GM19395 (cell line): ENCODE measurements around the gene EPSTI1.

ENCODE experiments used
- ATAC-seq: cut with Tn5 transposase; IDR thresholded peaks from one replicate; pipeline ENCODE4 v1.9.1; 2021; ENCODE audit warnings: mild to moderate bottlenecking, moderate library complexity; ENCODE audit not compliant: unreplicated experiment

Gene EPSTI1

DNA sequence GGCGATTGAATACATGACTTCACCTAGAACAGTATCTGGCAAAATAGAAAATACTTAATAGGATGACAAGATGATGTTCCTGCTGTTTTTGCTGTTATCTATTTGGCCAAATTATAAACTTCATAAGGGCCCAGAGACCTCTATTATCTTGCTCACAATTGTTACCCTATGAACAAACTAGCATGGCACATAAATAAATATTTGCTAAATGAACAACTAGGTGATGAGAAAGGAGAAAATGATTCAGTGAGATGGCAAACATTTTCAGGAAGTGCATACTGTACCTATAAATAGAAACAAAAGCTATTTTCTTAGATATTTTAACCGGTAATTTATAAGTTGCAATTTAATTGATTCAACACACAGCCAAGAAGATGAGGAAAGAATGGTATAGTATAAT lies 132.3 kb downstream of the EPSTI1 start:
- ATAC-seq = no peak

DNA sequence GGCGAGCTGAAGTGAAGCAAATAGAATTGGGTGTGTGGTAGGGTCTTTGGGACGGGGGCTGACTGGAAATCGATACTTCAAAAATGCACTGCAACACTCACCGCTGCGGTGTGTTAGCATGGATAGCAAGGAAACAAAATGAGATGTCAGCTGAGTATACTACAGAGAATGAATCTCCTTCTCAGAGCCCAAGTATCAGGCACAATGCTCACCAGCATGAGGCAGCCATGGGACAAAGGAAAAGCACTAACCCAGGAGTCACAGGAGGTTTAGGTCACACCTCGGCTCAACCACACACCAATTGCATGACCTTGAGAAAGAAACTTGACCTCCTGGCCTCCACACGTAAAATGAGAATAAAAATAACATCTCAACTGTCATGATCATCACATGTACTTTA lies 136.6 kb downstream of the EPSTI1 start:
- ATAC-seq = no peak

DNA sequence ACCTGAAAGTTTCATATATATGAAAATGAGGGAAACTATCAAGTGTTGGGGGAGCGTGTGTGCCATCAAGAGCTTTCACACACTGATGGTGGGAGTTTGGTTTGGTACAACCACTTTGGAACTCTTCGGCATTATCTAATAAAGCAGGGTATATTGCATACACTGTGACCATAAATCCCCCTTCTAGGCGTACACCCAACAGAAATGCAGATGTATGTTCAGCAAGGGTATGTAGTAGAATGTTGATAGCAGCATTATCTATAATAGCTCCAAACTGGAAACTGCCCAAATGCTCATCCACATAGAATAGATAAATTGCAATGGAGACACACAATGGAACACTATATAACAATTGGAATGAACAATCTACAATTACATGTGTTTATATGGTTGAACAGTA lies 139.9 kb downstream of the EPSTI1 start:
- ATAC-seq = no peak

DNA sequence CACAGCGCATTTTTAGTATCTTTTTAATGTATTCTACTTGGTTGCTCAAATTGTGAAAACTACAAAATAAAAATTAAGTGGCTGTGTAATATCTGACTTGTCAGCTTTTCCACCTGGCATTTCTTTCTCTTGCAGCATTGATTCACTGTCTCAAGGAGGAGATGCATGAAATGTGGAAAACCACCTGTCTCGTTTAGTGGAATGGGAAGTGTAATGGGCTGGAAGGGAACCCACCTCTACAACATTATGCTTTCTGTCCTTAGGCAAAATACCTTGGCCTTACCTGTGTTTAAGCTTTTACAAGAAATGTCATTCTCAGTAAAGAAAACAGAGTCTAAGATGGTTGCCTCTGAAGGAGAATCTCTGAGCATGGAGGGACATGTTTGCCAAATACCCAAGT lies 142.8 kb downstream of the EPSTI1 start:
- ATAC-seq = no peak

DNA sequence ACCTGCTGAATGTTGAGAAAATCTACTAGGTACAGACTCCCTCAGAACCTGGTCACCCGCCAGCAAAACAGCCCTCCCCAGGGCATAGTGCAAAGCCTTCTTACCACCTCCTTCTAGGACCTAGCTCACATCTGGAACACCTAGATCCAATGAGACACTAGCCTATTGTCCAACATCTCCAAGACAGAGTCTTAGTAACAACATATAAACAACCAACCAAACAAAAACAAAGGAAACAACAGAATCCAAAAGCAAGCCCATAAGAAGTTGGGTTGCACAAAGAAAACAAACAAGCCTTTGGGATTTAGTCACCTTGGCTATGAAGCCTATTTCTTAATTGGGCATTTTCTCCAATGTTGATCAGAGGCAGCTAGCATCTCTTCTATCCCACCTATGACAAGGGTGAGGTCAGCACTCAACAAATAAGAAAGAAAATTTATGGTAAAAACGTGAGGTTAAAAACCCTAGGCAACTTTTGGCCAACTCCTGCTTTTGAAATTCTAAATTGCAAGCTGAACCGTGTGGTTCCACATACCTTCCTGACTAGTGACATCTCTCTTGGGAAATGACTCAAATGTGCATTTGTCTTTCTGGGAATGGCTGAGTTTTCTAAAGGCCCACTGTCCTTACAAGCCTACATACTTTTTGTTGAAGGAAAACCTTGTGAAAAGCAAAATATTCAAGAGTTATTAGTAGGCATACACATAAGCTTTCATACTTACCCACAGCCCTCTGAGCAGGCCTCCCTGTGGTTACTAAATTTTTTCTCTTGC lies 144.0 kb downstream of the EPSTI1 start:
- ATAC-seq = no peak

DNA sequence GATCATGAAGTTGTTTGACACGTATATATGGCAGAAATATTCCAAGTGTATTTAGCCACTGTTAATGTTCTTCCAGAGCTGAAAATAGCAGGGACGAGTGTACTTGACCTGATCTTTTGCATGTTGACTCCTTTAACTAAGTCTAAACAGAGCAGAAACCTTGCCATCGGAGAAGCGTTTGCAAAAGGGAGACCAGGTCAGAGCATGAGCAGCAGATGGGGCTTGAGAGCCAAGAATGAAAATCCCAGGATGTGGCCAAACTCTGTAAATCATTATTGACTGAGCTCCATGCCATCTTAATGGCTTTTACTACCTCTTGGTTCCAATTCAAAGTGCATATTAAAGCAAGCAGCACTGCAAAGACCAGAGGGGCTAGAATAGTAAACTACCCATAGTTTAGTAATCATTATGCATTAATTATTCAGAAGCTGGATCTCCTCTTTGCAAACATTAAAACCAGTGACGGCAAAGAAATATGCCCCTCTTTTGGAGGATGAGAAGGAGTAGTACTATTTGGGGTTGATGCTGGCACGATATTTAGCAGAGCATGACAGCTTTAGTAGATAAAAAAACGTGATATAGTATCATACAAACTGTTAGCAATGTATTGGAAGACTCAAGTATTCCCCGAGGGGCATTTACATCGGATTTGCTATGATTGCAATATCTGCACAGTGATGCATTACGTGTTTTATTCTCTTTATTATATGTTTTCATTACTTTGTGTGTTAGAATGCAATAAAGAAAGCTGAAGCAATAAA lies 154.9 kb downstream of the EPSTI1 start:
- no peak for ATAC-seq
